H9 (cell line): ENCODE measurements around the gene LHX4. TPM values are rescaled to one million over a fixed set of nuclear protein-coding genes. Genes with fewer than 3 reads are reported as not detected.
A peak's percentile ranks its signal among the peaks of the same experiment; 100 is the strongest.

Source experiments
- DNase-seq: peaks from one replicate; pipeline ENCODE4 v3.0.0-alpha.2; 2017
- H2AFZ ChIP-seq: one replicate; pipeline ENCODE4 v1.6.1; 2013; ENCODE audit warnings: mild to moderate bottlenecking, low read length, control low read depth, moderate library complexity
- H2AK5ac ChIP-seq: 2 replicates; pipeline ENCODE4 v1.6.1; 2013; ENCODE audit warnings: low read length, control low read depth, mixed read lengths; ENCODE audit not compliant: insufficient read length
- H2BK120ac ChIP-seq: one replicate; pipeline ENCODE4 v1.6.1; 2013; ENCODE audit warnings: low read depth, mild to moderate bottlenecking, low read length, control low read depth, inconsistent platforms; ENCODE audit not compliant: poor library complexity, severe bottlenecking
- H2BK12ac ChIP-seq: 2 replicates; pipeline ENCODE4 v1.6.1; 2013; ENCODE audit warnings: low read length, control low read depth, mixed read lengths, low read depth; ENCODE audit not compliant: insufficient read length
- H2BK15ac ChIP-seq: 2 replicates; pipeline ENCODE4 v1.6.1; 2013; ENCODE audit warnings: low read depth, low read length, control low read depth
- H2BK20ac ChIP-seq: one replicate; pipeline ENCODE4 v1.6.1; 2013; ENCODE audit warnings: low read depth, mild to moderate bottlenecking, low read length, control low read depth, inconsistent platforms; ENCODE audit not compliant: poor library complexity, severe bottlenecking
- H2BK5ac ChIP-seq: 2 replicates; pipeline ENCODE4 v1.6.1; 2013; ENCODE audit warnings: low read length, control low read depth, mixed read lengths; ENCODE audit not compliant: insufficient read length
- H3K14ac ChIP-seq: 2 replicates; pipeline ENCODE4 v1.6.1; 2013; ENCODE audit warnings: low read length, control low read depth; ENCODE audit not compliant: insufficient read depth
- H3K18ac ChIP-seq: 2 replicates; pipeline ENCODE4 v1.6.1; 2013; ENCODE audit warnings: low read depth, mild to moderate bottlenecking, mixed read lengths, low read length, control low read depth; ENCODE audit not compliant: insufficient read length
- H3K23ac ChIP-seq: 2 replicates; pipeline ENCODE4 v1.6.1; 2013; ENCODE audit warnings: low read length, control low read depth, mixed read lengths, low read depth; ENCODE audit not compliant: insufficient read length
- H3K23me2 ChIP-seq: 2 replicates; pipeline ENCODE4 v1.6.1; 2013; ENCODE audit warnings: low read depth, mild to moderate bottlenecking, mixed read lengths, low read length, control low read depth; ENCODE audit not compliant: insufficient read length, poor library complexity, severe bottlenecking
- H3K27ac ChIP-seq: 2 replicates; pipeline ENCODE4 v1.5.1; 2013; ENCODE audit warnings: low read length, control low read depth, mixed read lengths, low read depth; ENCODE audit not compliant: insufficient read length
- H3K27me3 ChIP-seq: 2 replicates; pipeline ENCODE4 v1.6.1; 2013; ENCODE audit warnings: low read length, control low read depth, inconsistent platforms; ENCODE audit not compliant: insufficient read depth
- H3K4ac ChIP-seq: 2 replicates; pipeline ENCODE4 v1.6.1; 2013; ENCODE audit warnings: low read depth, mild to moderate bottlenecking, control low read depth, inconsistent platforms, low read length, moderate library complexity
- H3K4me1 ChIP-seq: 2 replicates; pipeline ENCODE4 v1.6.1; 2013; ENCODE audit warnings: low read length, control low read depth, inconsistent platforms; ENCODE audit not compliant: insufficient read depth
- H3K4me2 ChIP-seq: 2 replicates; pipeline ENCODE4 v1.6.1; 2013; ENCODE audit warnings: low read length, control low read depth, mixed read lengths; ENCODE audit not compliant: insufficient read length, insufficient read depth
- H3K56ac ChIP-seq: 2 replicates; pipeline ENCODE4 v1.6.1; 2013; ENCODE audit warnings: low read depth, mild to moderate bottlenecking, mixed read lengths, low read length, control low read depth; ENCODE audit not compliant: insufficient read length
- H3K79me1 ChIP-seq: 2 replicates; pipeline ENCODE4 v1.6.1; 2013; ENCODE audit warnings: low read depth, mild to moderate bottlenecking, moderate library complexity, low read length, control low read depth, inconsistent platforms; ENCODE audit not compliant: insufficient read depth, poor library complexity, severe bottlenecking
- H3K79me2 ChIP-seq: 2 replicates; pipeline ENCODE4 v1.6.1; 2013; ENCODE audit warnings: low read length, control low read depth, inconsistent platforms; ENCODE audit not compliant: insufficient read depth
- H3K9ac ChIP-seq: 2 replicates; pipeline ENCODE4 v1.6.1; 2013; ENCODE audit warnings: low read length, control low read depth, mixed read lengths; ENCODE audit not compliant: insufficient read length; ENCODE audit errors: extremely low read depth
- H3K9me3 ChIP-seq: one replicate; pipeline ENCODE4 v1.6.1; 2013; ENCODE audit warnings: low read depth, low read length, inconsistent platforms; ENCODE audit not compliant: control insufficient read depth
- H3T11ph ChIP-seq: one replicate; pipeline ENCODE4 v1.6.1; 2013; ENCODE audit warnings: mild to moderate bottlenecking, low read length, control low read depth, inconsistent platforms
- H4K20me1 ChIP-seq: one replicate; pipeline ENCODE4 v1.6.1; 2013; ENCODE audit not compliant: control insufficient read depth, insufficient read length, insufficient read depth
- H4K5ac ChIP-seq: 2 replicates; pipeline ENCODE4 v1.6.1; 2013; ENCODE audit warnings: low read depth, mild to moderate bottlenecking, mixed read lengths, low read length, control low read depth; ENCODE audit not compliant: insufficient read length
- H4K8ac ChIP-seq: replicated peaks from 2 replicates; pipeline ENCODE4 v1.6.1; 2013; ENCODE audit warnings: low read length, control low read depth, mixed read lengths, low read depth; ENCODE audit not compliant: insufficient read length
- H4K91ac ChIP-seq: 2 replicates; pipeline ENCODE4 v1.6.1; 2013; ENCODE audit warnings: low read depth, mild to moderate bottlenecking, moderate library complexity, mixed read lengths, low read length, control low read depth; ENCODE audit not compliant: insufficient read length
- H3K27ac Mint-ChIP-seq, 3 experiments: 2 replicates in 2 of 3; 3 replicates in 1 of 3; pipeline ENCODE4 v1.8.0; 2020 to 2021; ENCODE audit warnings: mixed read lengths in 3 of 3, mild to moderate bottlenecking in 1 of 3, moderate library complexity in 1 of 3
- H3K27me3 Mint-ChIP-seq: 2 replicates; pipeline ENCODE4 v1.8.0; 2021; ENCODE audit warnings: low read depth, mild to moderate bottlenecking, moderate library complexity, mixed read lengths
- H3K36me3 Mint-ChIP-seq, 3 experiments: 2 replicates in 2 of 3; 3 replicates in 1 of 3; pipeline ENCODE4 v1.8.0; 2020 to 2021; ENCODE audit warnings: low read depth in 3 of 3, mixed read lengths in 3 of 3; ENCODE audit not compliant: insufficient read depth in 1 of 3
- H3K4me1 Mint-ChIP-seq, 2 experiments: 2 replicates each; pipeline ENCODE4 v1.8.0; 2020; ENCODE audit warnings: mixed read lengths in 2 of 2
- H3K4me3 Mint-ChIP-seq, 2 experiments: 2 replicates in 1 of 2; 3 replicates in 1 of 2; pipeline ENCODE4 v1.8.0; 2020 to 2021; ENCODE audit warnings: mild to moderate bottlenecking in 2 of 2, mixed read lengths in 2 of 2, moderate library complexity in 1 of 2
- H3K9me3 Mint-ChIP-seq, 2 experiments: 2 replicates in 1 of 2; 3 replicates in 1 of 2; pipeline ENCODE4 v1.8.0; 2020; ENCODE audit warnings: mild to moderate bottlenecking in 2 of 2, mixed read lengths in 2 of 2, moderate library complexity in 1 of 2
- WGBS: extraction: QIAGEN DNeasy Blood & Tissue Kit; methylation state at CpG from one replicate; pipeline ENCODE4 v1.1.7; 2013; ENCODE audit warnings: missing lambda C conversion rate, low lambda C conversion rate, mixed read lengths; ENCODE audit not compliant: insufficient read length; ENCODE audit errors: extremely low coverage; 5-methylcytosine and 5-hydroxymethylcytosine counted together
- total RNA-seq: library from RNA; stranded (reverse); gene quantifications from 2 replicates; pipeline ENCODE4 v1.2.1, GENCODE V29; 2021
- TF ChIP-seq, protein P1 (sequence below): fragments of 200-600 bp; sonication (generic); conservative IDR thresholded peaks from 3 replicates; pipeline ENCODE4 v1.8.0; 2021; ENCODE audit warnings: antibody characterized with exemption, mild to moderate bottlenecking

LHX4 gene
- total RNA-seq, 1 experiment from 2014 or later = 1.9 TPM

DNA sequence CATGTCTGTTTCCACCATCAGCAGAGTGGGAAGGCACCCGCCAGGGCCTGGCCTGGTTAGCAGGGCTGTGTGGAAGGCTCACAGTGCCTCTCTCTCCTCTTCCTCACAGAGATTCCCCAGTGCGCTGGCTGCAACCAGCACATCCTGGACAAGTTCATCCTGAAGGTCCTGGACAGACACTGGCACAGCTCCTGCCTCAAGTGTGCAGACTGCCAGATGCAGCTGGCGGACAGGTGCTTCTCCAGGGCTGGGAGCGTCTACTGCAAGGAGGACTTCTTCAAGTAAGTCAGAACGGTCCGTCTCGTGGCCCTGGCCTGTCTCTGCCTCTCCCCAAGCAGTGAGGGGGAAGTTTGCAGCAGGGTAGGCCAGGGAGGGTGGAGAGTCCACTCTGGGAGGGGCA lies 18.1 kb downstream of the LHX4 start:
- Histone ChIP-seq H3K23me2 (no peaks in the 10 kb centered on the region), H2BK5ac (no peak overlapping the region), H3K27ac (no peak overlapping the region), H2AK5ac (no peak overlapping the region), H2AFZ (no peak overlapping the region), H3K4ac (no peak overlapping the region), H3T11ph (no peak overlapping the region), H3K23ac (no peak overlapping the region), H3K18ac (no peak overlapping the region), H2BK15ac (no peak overlapping the region), H4K20me1 (no peaks in the 10 kb centered on the region), H4K91ac (no peak overlapping the region), H3K14ac (no peak overlapping the region), H2BK20ac (no peak overlapping the region), H2BK12ac (no peak overlapping the region), H3K9ac (no peak overlapping the region), H3K9me3 (no peaks in the 10 kb centered on the region), H4K8ac (no peak overlapping the region), H4K5ac (no peak overlapping the region), H3K79me2 (no peaks in the 10 kb centered on the region), H2BK120ac (no peak overlapping the region), H3K79me1 (no peaks in the 10 kb centered on the region), H3K27me3 (no peaks in the 10 kb centered on the region), H3K4me1 (peaks cover 7% of the 10 kb centered on the region; the same call in 1 of the 2 replicates), H3K4me2 (no peak overlapping the region), H3K56ac (no peak overlapping the region)
- no peak overlapping the region for H3K4me3 Mint-ChIP-seq
- peaks cover 3% of the 10 kb centered on the region; the same call in 1 of the 2 replicates for H3K27me3 Mint-ChIP-seq
- no peaks in the 10 kb centered on the region for H3K9me3 Mint-ChIP-seq
- TF ChIP-seq, protein P1, sequence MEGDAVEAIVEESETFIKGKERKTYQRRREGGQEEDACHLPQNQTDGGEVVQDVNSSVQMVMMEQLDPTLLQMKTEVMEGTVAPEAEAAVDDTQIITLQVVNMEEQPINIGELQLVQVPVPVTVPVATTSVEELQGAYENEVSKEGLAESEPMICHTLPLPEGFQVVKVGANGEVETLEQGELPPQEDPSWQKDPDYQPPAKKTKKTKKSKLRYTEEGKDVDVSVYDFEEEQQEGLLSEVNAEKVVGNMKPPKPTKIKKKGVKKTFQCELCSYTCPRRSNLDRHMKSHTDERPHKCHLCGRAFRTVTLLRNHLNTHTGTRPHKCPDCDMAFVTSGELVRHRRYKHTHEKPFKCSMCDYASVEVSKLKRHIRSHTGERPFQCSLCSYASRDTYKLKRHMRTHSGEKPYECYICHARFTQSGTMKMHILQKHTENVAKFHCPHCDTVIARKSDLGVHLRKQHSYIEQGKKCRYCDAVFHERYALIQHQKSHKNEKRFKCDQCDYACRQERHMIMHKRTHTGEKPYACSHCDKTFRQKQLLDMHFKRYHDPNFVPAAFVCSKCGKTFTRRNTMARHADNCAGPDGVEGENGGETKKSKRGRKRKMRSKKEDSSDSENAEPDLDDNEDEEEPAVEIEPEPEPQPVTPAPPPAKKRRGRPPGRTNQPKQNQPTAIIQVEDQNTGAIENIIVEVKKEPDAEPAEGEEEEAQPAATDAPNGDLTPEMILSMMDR = no peak
- H3K36me3 Mint-ChIP-seq = no peaks in the 10 kb centered on the region
- H3K27ac Mint-ChIP-seq = 0 out of 7 replicates have a peak overlapping the region, but pooled peaks of 1 of the 3 experiments have one; percentile 71
- no CpG with 5 or more reads among the region's 7 CpGs for WGBS
- peaks cover 33 to 51% of the 10 kb centered on the region in 2 experiments for H3K4me1 Mint-ChIP-seq
- DNase-seq = no peak
